Mesenchymal stem cell (in vitro differentiated cells and primary cell): ENCODE measurements around the gene RABGAP1L.

Source experiments
- DNase-seq: peaks from one replicate; pipeline ENCODE4 v3.0.0-alpha.2; 2013
- H2AFZ ChIP-seq: one replicate; pipeline ENCODE4 v1.6.1; 2013; ENCODE audit warnings: low read depth, mild to moderate bottlenecking, control low read depth, inconsistent platforms, low read length, moderate library complexity
- H2AK5ac ChIP-seq: 2 replicates; pipeline ENCODE4 v1.6.1; 2013; ENCODE audit warnings: low read length, moderate library complexity, mild to moderate bottlenecking, inconsistent platforms; ENCODE audit not compliant: severe bottlenecking
- H2BK120ac ChIP-seq: one replicate; pipeline ENCODE4 v1.6.1; 2013; ENCODE audit warnings: low read depth, mild to moderate bottlenecking, inconsistent platforms, low read length, moderate library complexity
- H2BK12ac ChIP-seq, 2 experiments: one replicate each; pipeline ENCODE4 v1.6.1; 2013; ENCODE audit warnings: inconsistent platforms in 2 of 2, low read length in 2 of 2, mild to moderate bottlenecking in 2 of 2, moderate library complexity in 2 of 2, control low read depth in 1 of 2
- H2BK15ac ChIP-seq: one replicate; pipeline ENCODE4 v1.6.1; 2013; ENCODE audit warnings: mild to moderate bottlenecking, low read depth, inconsistent platforms; ENCODE audit not compliant: poor library complexity, severe bottlenecking
- H2BK5ac ChIP-seq: 2 replicates; pipeline ENCODE4 v1.6.1; 2013; ENCODE audit warnings: low read depth, mild to moderate bottlenecking, low read length, control low read depth, inconsistent platforms; ENCODE audit not compliant: poor library complexity, severe bottlenecking
- H3K14ac ChIP-seq, 2 experiments: one replicate each; pipeline ENCODE4 v1.6.1; 2013; ENCODE audit warnings: inconsistent platforms in 2 of 2, low read length in 2 of 2, control low read depth in 1 of 2, mild to moderate bottlenecking in 1 of 2, moderate library complexity in 1 of 2
- H3K18ac ChIP-seq, 2 experiments: one replicate each; pipeline ENCODE4 v1.6.1; 2013; ENCODE audit warnings: inconsistent platforms in 2 of 2, low read length in 2 of 2, control low read depth in 1 of 2, low read depth in 1 of 2, mild to moderate bottlenecking in 1 of 2
- H3K23ac ChIP-seq, 2 experiments: one replicate each; pipeline ENCODE4 v1.6.1; 2013; ENCODE audit warnings: inconsistent platforms in 2 of 2, low read length in 2 of 2, mild to moderate bottlenecking in 2 of 2, moderate library complexity in 2 of 2, control low read depth in 1 of 2
- H3K27ac ChIP-seq: 2 replicates; pipeline ENCODE4 v1.5.1; 2013; ENCODE audit warnings: mild to moderate bottlenecking, moderate library complexity, low read length, control low read depth, inconsistent platforms; ENCODE audit not compliant: poor library complexity, severe bottlenecking
- H3K27me3 ChIP-seq, 2 experiments: 2 replicates each; pipeline versions ENCODE4 v1.6.1 to v1.7.0; 2013; ENCODE audit warnings: low read length in 2 of 2, mild to moderate bottlenecking in 2 of 2, moderate library complexity in 2 of 2, control low read depth in 1 of 2, inconsistent platforms in 1 of 2; ENCODE audit not compliant: control insufficient read depth in 1 of 2, insufficient read depth in 1 of 2
- H3K36me3 ChIP-seq, 2 experiments: 2 replicates each; pipeline versions ENCODE4 v1.6.1 to v1.7.0; 2013; ENCODE audit warnings: low read length in 2 of 2, control low read depth in 1 of 2, inconsistent platforms in 1 of 2, low read depth in 1 of 2, mild to moderate bottlenecking in 1 of 2; ENCODE audit not compliant: insufficient read depth in 2 of 2, control insufficient read depth in 1 of 2
- H3K4ac ChIP-seq, 2 experiments: one replicate each; pipeline ENCODE4 v1.6.1; 2013; ENCODE audit warnings: inconsistent platforms in 2 of 2, low read length in 2 of 2, mild to moderate bottlenecking in 2 of 2, moderate library complexity in 2 of 2, control low read depth in 1 of 2, low read depth in 1 of 2
- H3K4me1 ChIP-seq: 2 replicates; pipeline ENCODE4 v1.6.1; 2013; ENCODE audit warnings: low read depth, low read length, control low read depth; ENCODE audit not compliant: control insufficient read depth, insufficient read depth
- H3K4me2 ChIP-seq: 2 replicates; pipeline ENCODE4 v1.6.1; 2013; ENCODE audit warnings: low read length, mild to moderate bottlenecking, inconsistent platforms; ENCODE audit not compliant: poor library complexity, severe bottlenecking
- H3K4me3 ChIP-seq, 2 experiments: 2 replicates each; pipeline versions ENCODE4 v1.5.1 to v1.7.0; 2013; ENCODE audit warnings: low read length in 2 of 2, mild to moderate bottlenecking in 2 of 2, control low read depth in 1 of 2, low read depth in 1 of 2; ENCODE audit not compliant: insufficient read depth in 1 of 2
- H3K79me1 ChIP-seq: replicated peaks from 2 replicates; pipeline ENCODE4 v1.6.1; 2013; ENCODE audit warnings: mild to moderate bottlenecking, control low read depth, low read length, inconsistent platforms; ENCODE audit not compliant: poor library complexity, severe bottlenecking
- H3K9ac ChIP-seq: 2 replicates; pipeline ENCODE4 v1.7.0; 2013; ENCODE audit warnings: mild to moderate bottlenecking, low read length, moderate library complexity
- H3K9me3 ChIP-seq: 2 replicates; pipeline ENCODE4 v1.7.0; 2013; ENCODE audit warnings: mild to moderate bottlenecking, low read length; ENCODE audit not compliant: control insufficient read depth
- H4K8ac ChIP-seq: one replicate; pipeline ENCODE4 v1.6.1; 2013; ENCODE audit warnings: inconsistent platforms, mild to moderate bottlenecking, low read length, moderate library complexity
- H4K91ac ChIP-seq: one replicate; pipeline ENCODE4 v1.6.1; 2013; ENCODE audit warnings: mild to moderate bottlenecking, low read length, inconsistent platforms
- whole genome bisulfite sequencing: methylation state at CpG from one replicate; pipeline ENCODE4 v1.1.7; 2013; ENCODE audit warnings: mixed read lengths; 5-methylcytosine and 5-hydroxymethylcytosine counted together

Gene RABGAP1L

GRCh38 chr1:174971902-174972301 lies 812.6 kb downstream of the RABGAP1L start:
- no peak overlapping the region for H3K23ac ChIP-seq
- H3K79me1 ChIP-seq, result no peaks in the 10 kb centered on the region
- no peak overlapping the region for H2BK15ac ChIP-seq
- no CpG with 5 or more reads among the region's 2 CpGs for WGBS
- no peak overlapping the region for H2AFZ ChIP-seq
- no peak overlapping the region for H3K18ac ChIP-seq
- H3K4me2 ChIP-seq, result no peak overlapping the region
- peaks cover 7% of the 10 kb centered on the region for H3K4me1 ChIP-seq
- peaks cover 3% of the 10 kb centered on the region in 2 experiments for H3K36me3 ChIP-seq
- no peak overlapping the region for H3K14ac ChIP-seq
- no peak overlapping the region for H2AK5ac ChIP-seq
- H3K9ac ChIP-seq, result no peak overlapping the region
- H3K4me3 ChIP-seq, result no peak overlapping the region
- no peak overlapping the region for H2BK120ac ChIP-seq
- H4K91ac ChIP-seq, result no peak overlapping the region
- H4K8ac ChIP-seq, result no peak overlapping the region
- DNase-seq, result no peak
- no peak overlapping the region for H2BK12ac ChIP-seq
- H2BK5ac ChIP-seq, result no peak overlapping the region
- H3K27me3 ChIP-seq, result no peaks in the 10 kb centered on the region
- H3K4ac ChIP-seq, result no peak overlapping the region
- no peaks in the 10 kb centered on the region for H3K9me3 ChIP-seq
- H3K27ac ChIP-seq, result no peak overlapping the region

GRCh38 chr1:174974711-174975119 lies 815.4 kb downstream of the RABGAP1L start:
- Histone ChIP-seq H3K36me3 (peaks cover 0 to 3% of the 10 kb centered on the region in 2 experiments), H3K4me2 (no peak overlapping the region), H3K79me1 (no peaks in the 10 kb centered on the region), H2AFZ (no peak overlapping the region), H3K18ac (no peak overlapping the region), H3K27me3 (no peaks in the 10 kb centered on the region), H4K8ac (no peak overlapping the region), H2BK12ac (no peak overlapping the region), H3K4me1 (peaks cover 2% of the 10 kb centered on the region), H3K9ac (no peak overlapping the region), H3K4me3 (no peak overlapping the region), H2BK15ac (no peak overlapping the region), H4K91ac (no peak overlapping the region), H3K27ac (no peak overlapping the region), H3K4ac (no peak overlapping the region), H3K23ac (no peak overlapping the region), H3K14ac (no peak overlapping the region), H2BK5ac (no peak overlapping the region), H2AK5ac (no peak overlapping the region), H2BK120ac (no peak overlapping the region), H3K9me3 (no peaks in the 10 kb centered on the region)
- DNase-seq, result no peak
- WGBS, result 100% methylated on average over 2 of the region's 2 CpGs

- Histone ChIP-seq H3K9me3 (no peaks in the 10 kb centered on the region), H3K4me1 (peaks cover 2% of the 10 kb centered on the region), H3K14ac (no peak overlapping the region), H4K8ac (no peak overlapping the region), H3K4me3 (no peak overlapping the region), H3K27ac (no peak overlapping the region), H3K4ac (no peak overlapping the region), H4K91ac (no peak overlapping the region), H3K9ac (no peak overlapping the region), H3K27me3 (no peaks in the 10 kb centered on the region), H2BK12ac (no peak overlapping the region), H3K4me2 (no peak overlapping the region), H2BK15ac (no peak overlapping the region), H2BK5ac (no peak overlapping the region), H3K23ac (no peak overlapping the region), H2AFZ (no peak overlapping the region), H2AK5ac (peak overlapping the region; percentile 81), H3K79me1 (no peaks in the 10 kb centered on the region), H3K36me3 (peaks cover 0 to 3% of the 10 kb centered on the region in 2 experiments), H3K18ac (no peak overlapping the region), H2BK120ac (no peak overlapping the region)
- 92% methylated on average over 1 of the region's 1 CpG for WGBS
- DNase-seq, result no peak
Measured at GRCh38 chr1:174975764-174976163, 816.4 kb downstream of the RABGAP1L start.

- Histone ChIP-seq H3K4me1 (peaks cover 2% of the 10 kb centered on the region), H3K4me3 (no peak overlapping the region), H2BK120ac (no peak overlapping the region), H3K23ac (no peak overlapping the region), H3K36me3 (peaks cover 0 to 3% of the 10 kb centered on the region in 2 experiments), H2BK15ac (no peak overlapping the region), H2BK12ac (no peak overlapping the region), H2AK5ac (no peak overlapping the region), H3K9ac (peak overlapping the region; percentile 25), H3K79me1 (no peaks in the 10 kb centered on the region), H3K9me3 (no peaks in the 10 kb centered on the region), H2BK5ac (no peak overlapping the region), H3K14ac (no peak overlapping the region), H3K27me3 (no peaks in the 10 kb centered on the region), H3K18ac (no peak overlapping the region), H3K4ac (no peak overlapping the region), H2AFZ (no peak overlapping the region), H4K8ac (no peak overlapping the region), H4K91ac (no peak overlapping the region), H3K27ac (peak overlapping the region; percentile 55), H3K4me2 (no peak overlapping the region)
- peak; percentile 53 for DNase-seq
- WGBS, result 97% methylated on average over 3 of the region's 4 CpGs
Measured at GRCh38 chr1:174976436-174977108, 817.3 kb downstream of the RABGAP1L start.
